H1 (cell line): Measurements from ENCODE around the gene TOMT.

Source experiments
- GABPA ChIP-seq: IDR thresholded peaks from 2 replicates; pipeline ENCODE4 v1.6.1; 2011; ENCODE audit warnings: mild to moderate bottlenecking, low read length, moderate library complexity, borderline replicate concordance; ENCODE audit not compliant: insufficient read depth
- POLR2A ChIP-seq, 2 experiments: IDR thresholded peaks; 1 replicate in 1 of 2; 2 replicates in 1 of 2; pipeline ENCODE4 v1.6.1; 2011; ENCODE audit warnings: low read depth in 2 of 2, low read length in 2 of 2, mild to moderate bottlenecking in 2 of 2; ENCODE audit errors: control extremely low read depth in 1 of 2
- YY1 ChIP-seq: IDR thresholded peaks from 2 replicates; pipeline ENCODE4 v1.6.1; 2011; ENCODE audit warnings: low read depth, mild to moderate bottlenecking, low read length
- TF ChIP-seq, protein P1 (sequence below), 3 experiments: IDR thresholded peaks; 1 replicate in 2 of 3; 2 replicates in 1 of 3; pipeline versions ENCODE4 v1.5.1 to v1.6.1; 2011; ENCODE audit warnings: low read length in 3 of 3, mild to moderate bottlenecking in 3 of 3, inconsistent platforms in 2 of 3, low read depth in 1 of 3, moderate library complexity in 1 of 3; ENCODE audit not compliant: insufficient read depth in 1 of 3; ENCODE audit errors: control extremely low read depth in 1 of 3

DNA sequence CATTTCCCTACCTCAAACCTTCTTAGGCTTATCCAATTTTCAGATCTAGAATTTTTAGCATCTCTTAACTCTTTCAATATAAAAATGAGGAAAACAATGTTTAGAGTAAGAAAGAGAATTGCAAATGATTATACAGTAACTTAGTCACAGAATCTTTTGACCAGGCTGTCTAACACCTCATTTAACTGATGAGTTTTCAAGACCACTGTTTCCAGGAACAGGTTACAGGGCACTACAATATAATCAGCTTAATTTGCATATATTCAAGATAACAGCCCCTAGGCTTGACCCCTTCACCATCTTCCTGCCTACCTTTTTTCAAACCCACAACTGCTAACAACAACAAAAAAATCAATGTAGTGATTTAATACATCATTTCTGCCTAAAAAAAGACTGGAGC is 38.0 kb upstream of the TOMT start:
- TF ChIP-seq, protein P1, sequence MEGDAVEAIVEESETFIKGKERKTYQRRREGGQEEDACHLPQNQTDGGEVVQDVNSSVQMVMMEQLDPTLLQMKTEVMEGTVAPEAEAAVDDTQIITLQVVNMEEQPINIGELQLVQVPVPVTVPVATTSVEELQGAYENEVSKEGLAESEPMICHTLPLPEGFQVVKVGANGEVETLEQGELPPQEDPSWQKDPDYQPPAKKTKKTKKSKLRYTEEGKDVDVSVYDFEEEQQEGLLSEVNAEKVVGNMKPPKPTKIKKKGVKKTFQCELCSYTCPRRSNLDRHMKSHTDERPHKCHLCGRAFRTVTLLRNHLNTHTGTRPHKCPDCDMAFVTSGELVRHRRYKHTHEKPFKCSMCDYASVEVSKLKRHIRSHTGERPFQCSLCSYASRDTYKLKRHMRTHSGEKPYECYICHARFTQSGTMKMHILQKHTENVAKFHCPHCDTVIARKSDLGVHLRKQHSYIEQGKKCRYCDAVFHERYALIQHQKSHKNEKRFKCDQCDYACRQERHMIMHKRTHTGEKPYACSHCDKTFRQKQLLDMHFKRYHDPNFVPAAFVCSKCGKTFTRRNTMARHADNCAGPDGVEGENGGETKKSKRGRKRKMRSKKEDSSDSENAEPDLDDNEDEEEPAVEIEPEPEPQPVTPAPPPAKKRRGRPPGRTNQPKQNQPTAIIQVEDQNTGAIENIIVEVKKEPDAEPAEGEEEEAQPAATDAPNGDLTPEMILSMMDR (IDR thresholded peaks at IDR 0.05; ENCODE audit: control extremely low read depth in 1 of 3, insufficient read depth in 1 of 3, low read depth in 1 of 3, low read length in 3 of 3), result no peak
- TF ChIP-seq POLR2A (IDR thresholded peaks at IDR 0.05; ENCODE audit: control extremely low read depth in 1 of 2, low read depth in 2 of 2, low read length in 2 of 2) (no peak), GABPA (no peak), YY1 (no peak)
